HG02798 (cell line): ENCODE results near the gene AIMP2.
"Not testable (repeated sequence)": the region's sequence is repeated elsewhere in the genome, so short reads cannot be mapped to it uniquely, and the experiment has no call there.

Experiments
- ATAC-seq: cut with Tn5 transposase; IDR thresholded peaks from one replicate; pipeline ENCODE4 v1.9.1; 2021; ENCODE audit warnings: mild to moderate bottlenecking; ENCODE audit not compliant: unreplicated experiment, poor library complexity

The AIMP2 gene

DNA sequence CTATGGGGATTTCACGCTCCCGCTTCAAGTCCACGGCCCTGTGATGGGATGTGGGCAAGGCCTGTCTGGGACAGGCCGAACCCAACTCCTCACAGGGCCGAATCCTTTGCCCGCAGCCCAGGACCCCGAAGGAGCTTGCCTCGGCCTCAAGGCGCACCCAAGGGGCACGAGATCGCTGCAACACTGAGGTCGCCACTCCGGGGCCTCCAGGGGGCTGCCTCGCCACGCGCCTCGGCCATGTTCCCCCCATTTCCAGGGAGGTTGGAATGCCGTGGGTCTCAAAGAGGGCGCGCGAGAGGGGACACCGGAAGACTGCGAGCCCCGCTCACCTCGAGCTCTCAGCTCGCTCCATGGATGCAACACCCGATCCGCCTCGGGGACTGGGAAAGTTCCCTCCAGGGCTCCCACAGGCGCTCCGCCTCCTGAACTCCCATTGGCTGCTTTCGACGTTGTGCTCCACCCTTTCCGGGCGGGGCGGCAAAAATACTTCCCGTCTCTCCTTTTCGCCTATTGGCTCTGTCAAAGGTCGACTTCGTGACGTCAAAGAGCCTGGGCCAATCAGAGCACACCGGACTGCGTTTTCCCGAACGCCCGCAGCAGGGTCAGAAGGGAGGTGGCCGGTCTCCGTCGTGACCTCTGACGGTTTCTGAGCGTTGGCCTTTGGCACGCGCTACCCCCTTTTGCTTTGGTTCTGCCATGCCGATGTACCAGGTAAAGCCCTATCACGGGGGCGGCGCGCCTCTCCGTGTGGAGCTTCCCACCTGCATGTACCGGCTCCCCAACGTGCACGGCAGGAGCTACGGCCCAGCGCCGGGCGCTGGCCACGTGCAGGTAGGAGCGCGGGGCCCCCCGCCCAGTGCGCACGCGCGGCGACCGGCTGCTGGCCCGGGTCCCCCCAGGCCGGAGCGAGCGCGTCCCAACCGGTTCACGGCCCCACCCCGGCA, at the start of gene AIMP2, which contains the start of gene PMS2:
Gene AIMP2, plus strand, starts transcription at position 605 of the 944 bp plus-strand sequence. Its CDS starts 92 bp downstream, at position 697.
Gene PMS2, minus strand, starts transcription at position 382 of the 944 bp plus-strand sequence. Its CDS starts 30 bp downstream, at position 352.
- peak; percentile 96 for ATAC-seq

DNA sequence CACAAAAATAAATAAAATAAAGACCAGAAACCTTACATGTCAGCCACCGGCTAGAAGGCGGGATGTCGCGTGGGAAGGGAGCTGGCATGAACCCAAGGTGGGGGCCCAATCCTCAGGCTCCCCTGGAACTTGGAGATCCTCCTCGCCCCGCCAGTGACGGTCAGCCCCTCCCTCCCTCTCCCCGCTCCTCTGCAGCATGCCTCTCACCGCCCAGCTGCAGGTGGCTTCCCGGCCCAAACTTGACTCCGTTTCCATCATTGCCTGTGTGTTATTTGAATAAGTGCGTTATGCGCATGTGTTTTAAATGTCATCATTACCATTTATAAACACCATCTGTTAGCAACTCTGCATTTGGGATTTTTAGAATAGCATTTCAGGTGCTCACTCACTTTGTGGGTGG, 45.9 kb upstream of the AIMP2 start:
- ATAC-seq: not testable (repeated sequence)

GRCh38 chr7:5963810-5964209, 45.3 kb upstream of the AIMP2 start:
- ATAC-seq: not testable (repeated sequence)

GRCh38 chr7:5970347-5970911, 38.6 kb upstream of the AIMP2 start, which contains the start of gene RSPH10B:
Gene RSPH10B, minus strand, starts transcription at chr7:5970689. Its CDS starts 3,573 bp downstream, at chr7:5967116.
- not testable (repeated sequence) for ATAC-seq

DNA sequence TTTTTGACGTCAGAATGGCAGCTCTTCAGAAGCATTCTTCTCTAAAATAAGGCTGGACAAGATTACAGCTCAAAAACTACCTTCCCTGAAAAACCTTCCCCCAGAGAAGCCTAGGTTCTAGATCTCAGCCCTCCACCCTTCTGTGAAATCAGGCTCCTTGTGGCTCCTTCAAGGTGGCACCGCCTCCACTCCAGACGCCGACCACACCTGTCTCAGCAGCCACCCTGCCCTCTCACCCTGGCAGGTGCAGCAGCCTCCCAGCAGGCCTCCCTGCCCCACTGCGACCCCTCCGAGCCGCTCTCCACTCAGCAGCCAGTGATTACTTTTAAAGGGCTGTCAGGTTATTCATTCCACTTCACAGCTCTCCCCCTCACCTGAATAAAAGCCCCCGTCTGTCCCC, 35.5 kb upstream of the AIMP2 start:
- not testable (repeated sequence) for ATAC-seq

GRCh38 chr7:5979680-5980314, 29.3 kb upstream of the AIMP2 start:
- ATAC-seq: not testable (repeated sequence)

- not testable (repeated sequence) for ATAC-seq
Measured at GRCh38 chr7:5987061-5987460, 22.0 kb upstream of the AIMP2 start.

DNA sequence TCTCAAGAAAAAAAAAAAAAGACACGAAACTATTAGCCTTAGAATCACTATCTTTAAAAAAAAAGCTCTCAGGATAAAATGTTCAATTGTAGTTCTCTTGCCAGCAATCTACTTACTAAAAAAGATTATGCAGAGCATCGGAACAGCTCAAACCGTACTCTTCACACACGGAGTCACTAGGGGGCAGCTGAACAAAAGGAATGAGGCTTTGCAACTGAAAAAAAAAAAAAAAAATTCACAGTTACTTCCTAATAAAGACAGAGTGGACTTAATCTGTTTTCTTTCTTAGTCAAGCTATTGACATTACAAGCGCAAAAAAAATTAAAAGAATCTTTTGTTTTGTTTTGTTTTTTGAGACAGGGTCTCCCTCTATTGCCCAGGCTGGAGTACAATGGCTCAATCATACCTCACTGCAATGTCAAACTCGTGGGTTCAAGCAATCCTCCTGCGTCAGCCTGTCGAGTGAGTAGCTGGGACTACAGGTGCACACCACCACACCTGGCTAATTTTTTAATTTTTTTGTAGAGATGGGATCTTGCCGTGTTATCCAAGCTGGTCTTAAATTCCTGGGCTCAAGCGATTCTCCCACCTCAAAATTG, 11.8 kb upstream of the AIMP2 start:
- no peak for ATAC-seq

- ATAC-seq: no peak
Measured at GRCh38 chr7:6007386-6007785, 1.7 kb upstream of the AIMP2 start.

GRCh38 chr7:6007835-6008590, 1.1 kb upstream of the AIMP2 start:
- ATAC-seq: not testable (repeated sequence)

GRCh38 chr7:6010370-6010769, 1.3 kb downstream of the AIMP2 start:
- not testable (repeated sequence) for ATAC-seq

- no peak for ATAC-seq
Measured at GRCh38 chr7:6011541-6011940, 2.5 kb downstream of the AIMP2 start.

DNA sequence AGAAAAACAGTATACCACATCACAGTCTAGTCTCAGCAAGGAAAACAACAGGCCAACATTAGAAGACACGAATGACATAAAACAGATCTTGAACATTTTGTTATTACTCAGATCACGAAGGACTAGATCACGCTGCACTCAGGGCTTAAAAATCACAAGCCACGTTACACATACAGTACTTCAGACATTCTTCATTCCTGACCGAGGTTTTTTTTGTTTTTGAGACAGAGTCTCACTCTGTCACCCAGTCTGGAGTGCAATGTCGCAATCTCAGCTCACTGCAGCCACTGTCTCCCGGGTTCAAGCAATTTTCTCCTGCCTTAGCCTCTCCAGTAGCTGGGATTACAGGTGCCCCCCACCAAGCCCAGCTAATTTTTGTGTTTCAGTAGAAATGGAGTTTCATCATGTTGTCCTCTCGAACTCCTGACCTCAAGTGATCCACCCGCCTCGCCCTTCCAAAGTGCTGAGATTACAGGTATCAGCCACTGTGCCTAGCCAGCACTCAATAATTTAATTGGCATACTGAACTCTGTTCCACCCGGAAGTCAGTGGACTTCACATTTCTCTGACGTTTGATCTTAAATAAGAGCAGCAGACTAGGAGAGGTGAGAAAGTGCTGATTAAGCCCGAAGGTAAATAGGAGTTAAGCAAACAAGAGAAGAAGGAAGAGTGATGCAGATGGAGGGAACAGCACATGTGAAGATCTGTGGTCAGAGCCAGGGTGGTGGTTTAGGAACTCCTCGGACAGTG, 3.5 kb downstream of the AIMP2 start:
- ATAC-seq: no peak

DNA sequence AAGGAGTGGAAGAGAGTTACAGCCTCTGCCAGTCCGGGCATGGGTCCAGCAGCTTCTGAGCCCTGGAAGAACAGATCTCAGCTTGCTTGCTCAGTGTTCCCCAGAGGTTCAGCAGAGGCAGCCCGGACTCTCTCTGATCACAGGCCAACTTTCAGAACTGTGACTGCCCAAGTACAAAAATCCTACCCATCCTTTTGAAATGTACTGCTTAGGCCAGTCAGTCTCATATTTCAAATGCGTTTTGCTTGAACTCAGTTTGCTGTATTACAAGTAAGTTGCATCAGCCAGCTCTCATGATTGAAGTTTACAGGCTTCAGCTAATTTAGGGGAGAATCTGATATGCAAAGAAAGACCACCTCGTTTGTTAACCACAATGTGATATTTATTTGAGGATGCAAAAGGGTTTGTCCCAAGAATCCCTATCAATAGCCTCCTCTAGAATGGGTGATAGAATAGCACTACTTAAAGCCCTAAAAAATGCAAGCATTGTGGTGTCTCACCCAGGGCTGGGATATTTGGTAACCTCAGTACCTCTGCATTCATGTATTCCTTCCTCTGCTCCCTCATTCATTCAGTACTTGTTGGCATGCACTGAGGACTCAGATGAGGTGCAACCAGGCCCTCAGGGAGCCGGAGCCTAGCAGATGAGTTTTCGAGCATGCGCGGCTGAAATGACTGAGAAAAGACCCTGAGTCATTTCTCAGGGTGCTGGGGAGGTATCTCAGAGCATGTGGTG, 7.0 kb downstream of the AIMP2 start:
- ATAC-seq: peak; percentile 60

DNA sequence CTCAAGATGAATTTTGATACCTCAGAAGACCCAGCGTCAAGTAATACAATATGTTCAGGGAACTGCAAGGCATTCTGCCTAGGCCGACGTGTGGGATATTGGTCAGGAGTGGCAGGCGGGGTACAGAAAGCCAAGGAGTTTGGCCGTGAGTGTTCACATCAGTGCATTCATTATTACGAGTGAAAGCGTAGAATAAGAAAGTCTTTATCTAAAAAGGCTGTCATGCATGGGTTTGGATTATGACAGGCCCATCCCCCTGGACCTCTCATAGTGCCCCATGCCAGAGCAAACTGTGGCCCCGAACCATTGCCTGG, 7.5 kb downstream of the AIMP2 start:
- no peak for ATAC-seq

DNA sequence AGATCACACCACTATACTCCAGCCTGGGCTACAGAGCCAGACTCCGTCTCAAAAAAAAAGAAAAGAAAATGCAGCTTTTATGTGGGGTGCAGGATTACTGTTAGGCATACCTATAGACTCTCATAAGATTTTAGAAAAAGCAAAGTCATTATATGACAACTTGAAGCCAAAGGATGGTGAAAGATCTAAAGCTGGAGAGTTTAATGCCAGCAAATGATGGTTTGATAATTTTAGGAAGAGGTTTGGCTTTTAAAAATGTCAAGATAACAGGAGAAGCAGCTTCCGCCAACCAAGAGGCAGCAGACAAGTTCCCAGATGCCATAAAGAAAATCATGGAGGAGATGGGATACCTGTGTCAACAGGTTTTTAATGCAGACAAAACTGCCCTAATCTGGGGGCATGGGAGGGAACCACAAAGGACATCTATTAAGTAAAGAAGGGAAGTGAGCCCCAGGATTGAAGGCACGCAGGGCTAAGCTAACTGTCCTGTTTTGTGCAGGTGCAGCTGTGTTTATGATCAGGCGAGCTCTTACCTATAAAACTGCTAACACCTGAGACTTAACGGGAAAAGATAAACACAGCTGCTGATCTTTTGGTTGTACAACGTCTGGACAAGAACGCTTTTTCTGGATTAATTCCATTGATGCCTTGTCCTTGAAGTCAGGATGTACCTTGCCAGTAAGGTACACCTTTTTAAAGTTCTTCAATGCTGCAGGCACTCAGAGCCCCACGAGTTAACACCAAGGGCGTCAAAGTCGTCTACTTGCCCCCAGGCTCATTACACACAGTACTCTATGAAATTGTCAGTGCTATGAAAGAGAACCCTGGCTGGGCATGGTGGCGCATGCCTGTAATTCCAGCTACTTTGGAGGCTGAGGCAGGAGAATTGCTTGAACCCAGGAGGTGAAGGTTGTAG, 11.6 kb downstream of the AIMP2 start:
- ATAC-seq: no peak

GRCh38 chr7:6022707-6023106, 13.6 kb downstream of the AIMP2 start:
- ATAC-seq: no peak
